ENCODE measurements around the gene SPATA20. TPM values are rescaled to one million over a fixed set of nuclear protein-coding genes. Genes with fewer than 3 reads are reported as not detected.

SPATA20 gene
- total RNA-seq, 4 donors from 2014 or later = 42.8 to 65.1 (median 49.4) TPM

GRCh38 chr17:50571681-50572080 is 24.7 kb downstream of the SPATA20 start:
- DNase-seq (ENCODE audit: low spot score) = no peak
- ATAC-seq (ENCODE audit: low FRiP score) = no peak

GRCh38 chr17:50572541-50572940 is 25.6 kb downstream of the SPATA20 start:
- TF ChIP-seq, protein P1, sequence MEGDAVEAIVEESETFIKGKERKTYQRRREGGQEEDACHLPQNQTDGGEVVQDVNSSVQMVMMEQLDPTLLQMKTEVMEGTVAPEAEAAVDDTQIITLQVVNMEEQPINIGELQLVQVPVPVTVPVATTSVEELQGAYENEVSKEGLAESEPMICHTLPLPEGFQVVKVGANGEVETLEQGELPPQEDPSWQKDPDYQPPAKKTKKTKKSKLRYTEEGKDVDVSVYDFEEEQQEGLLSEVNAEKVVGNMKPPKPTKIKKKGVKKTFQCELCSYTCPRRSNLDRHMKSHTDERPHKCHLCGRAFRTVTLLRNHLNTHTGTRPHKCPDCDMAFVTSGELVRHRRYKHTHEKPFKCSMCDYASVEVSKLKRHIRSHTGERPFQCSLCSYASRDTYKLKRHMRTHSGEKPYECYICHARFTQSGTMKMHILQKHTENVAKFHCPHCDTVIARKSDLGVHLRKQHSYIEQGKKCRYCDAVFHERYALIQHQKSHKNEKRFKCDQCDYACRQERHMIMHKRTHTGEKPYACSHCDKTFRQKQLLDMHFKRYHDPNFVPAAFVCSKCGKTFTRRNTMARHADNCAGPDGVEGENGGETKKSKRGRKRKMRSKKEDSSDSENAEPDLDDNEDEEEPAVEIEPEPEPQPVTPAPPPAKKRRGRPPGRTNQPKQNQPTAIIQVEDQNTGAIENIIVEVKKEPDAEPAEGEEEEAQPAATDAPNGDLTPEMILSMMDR (IDR thresholded peaks at IDR 0.05) = no peak
- ATAC-seq (ENCODE audit: low FRiP score) (no peak), DNase-seq (ENCODE audit: low spot score) (no peak)

More at GRCh38 chr17:50571681-50572080, 24.7 kb downstream of the SPATA20 start:
- TF ChIP-seq, protein P1 (IDR thresholded peaks at IDR 0.05) = no peak

DNA sequence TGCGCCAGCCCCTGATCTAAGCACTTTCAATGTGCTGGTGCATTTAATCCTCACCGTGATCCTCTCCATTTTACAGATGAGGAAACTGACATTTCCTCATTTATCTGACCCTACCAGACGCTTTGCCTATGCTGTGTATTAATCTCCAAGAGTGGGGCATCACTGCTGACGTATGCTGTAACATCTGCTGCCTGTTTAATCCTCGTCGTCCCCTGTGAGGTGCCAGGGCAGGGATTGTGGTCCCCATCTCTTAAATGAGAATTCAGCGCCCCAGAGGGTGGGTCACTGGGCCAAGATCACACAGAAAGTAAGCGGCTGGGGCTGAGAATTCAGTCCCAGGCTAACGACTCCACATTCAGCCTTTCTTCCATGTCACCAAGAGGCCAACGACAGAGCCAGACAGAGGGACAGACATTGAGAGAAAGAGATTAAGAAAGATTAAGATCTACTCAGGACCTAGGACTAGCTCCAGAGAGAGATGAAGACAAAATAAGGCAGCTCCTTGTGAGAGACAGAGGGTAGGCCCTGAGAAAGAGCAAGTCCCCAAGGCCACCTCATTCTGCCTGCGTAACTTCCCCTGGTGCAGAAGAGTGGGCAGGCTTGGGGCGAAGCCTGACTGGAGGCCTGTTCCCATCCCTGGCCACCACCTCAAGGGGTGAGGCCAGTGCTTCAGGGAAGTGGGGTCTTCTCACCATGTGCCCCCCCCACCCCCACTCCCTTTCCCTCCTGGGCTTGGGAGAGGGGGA is 27.1 kb downstream of the SPATA20 start:
- DNase-seq (ENCODE audit: low spot score) (no peak), ATAC-seq (ENCODE audit: low FRiP score) (no peak)
- TF ChIP-seq, protein P1 (IDR thresholded peaks at IDR 0.05) = no peak

GRCh38 chr17:50575581-50576210 is 28.7 kb downstream of the SPATA20 start:
- TF ChIP-seq, protein P1 (IDR thresholded peaks at IDR 0.05) = no peak
- no peak for DNase-seq (ENCODE audit: low spot score)
- ATAC-seq (ENCODE audit: low FRiP score) = no peak

- ATAC-seq (ENCODE audit: low FRiP score) = no peak
- TF ChIP-seq, protein P1 (IDR thresholded peaks at IDR 0.05) = no peak
- no peak for DNase-seq (ENCODE audit: low spot score)
Observed at GRCh38 chr17:50576864-50577263, 29.9 kb downstream of the SPATA20 start.

DNA sequence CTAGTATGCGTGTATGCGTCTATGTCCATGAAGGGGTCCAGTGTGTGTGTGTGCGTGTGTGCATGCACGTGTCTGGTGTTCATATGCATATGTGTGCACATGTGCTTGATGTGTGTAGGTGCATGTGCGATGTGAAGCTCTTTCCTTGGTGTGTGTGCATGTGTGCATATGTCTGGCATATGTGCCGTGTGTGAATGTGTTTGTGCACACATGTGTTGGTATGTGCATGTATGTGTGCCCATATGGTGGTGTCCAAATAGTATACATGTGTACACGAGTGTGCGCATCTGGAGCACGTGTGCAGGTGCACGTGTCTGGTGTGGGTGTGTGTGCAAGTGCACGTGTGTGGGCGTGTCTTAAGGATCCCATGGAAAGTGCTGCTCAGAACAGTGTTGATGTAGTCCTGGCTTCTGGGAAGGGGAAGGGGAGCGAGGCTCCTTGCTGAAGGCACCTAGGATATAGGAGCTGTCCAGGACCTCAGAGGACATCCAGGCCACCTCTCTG is 30.5 kb downstream of the SPATA20 start:
- TF ChIP-seq, protein P1 (IDR thresholded peaks at IDR 0.05) = no peak
- no peak for DNase-seq (ENCODE audit: low spot score)
- no peak for ATAC-seq (ENCODE audit: low FRiP score)
